Loucy (cell line): Measurements from ENCODE around the gene CYSLTR2.

Experiments
- H2AFZ ChIP-seq: fragments of 200-600 bp; sonication (generic); 2 replicates; pipeline ENCODE4 v1.6.0; 2016; ENCODE audit warnings: antibody characterized with exemption, mild to moderate bottlenecking, low read length, moderate library complexity
- H3F3A ChIP-seq: fragments of 200-600 bp; 2 replicates; pipeline ENCODE4 v1.6.0; 2016; ENCODE audit warnings: antibody characterized with exemption, low read depth, mild to moderate bottlenecking
- H3K27me3 ChIP-seq: fragments of 200-600 bp; sonication (generic); 2 replicates; pipeline ENCODE4 v1.6.1; 2014; ENCODE audit warnings: low read length, mild to moderate bottlenecking; ENCODE audit not compliant: insufficient read depth, poor library complexity, severe bottlenecking
- H3K36me3 ChIP-seq: fragments of 200-600 bp; sonication (generic); 2 replicates; pipeline ENCODE4 v1.6.1; 2016; ENCODE audit warnings: low read length; ENCODE audit not compliant: insufficient read depth
- H3K4me1 ChIP-seq: fragments of 200-600 bp; sonication (generic); 2 replicates; pipeline ENCODE4 v1.5.1; 2014; ENCODE audit warnings: low read length, mild to moderate bottlenecking; ENCODE audit not compliant: insufficient read depth, poor library complexity, severe bottlenecking
- H3K4me2 ChIP-seq: fragments of 200-600 bp; sonication (generic); 2 replicates; pipeline ENCODE4 v1.6.0; 2014; ENCODE audit warnings: antibody characterized with exemption, low read length, low read depth, mild to moderate bottlenecking; ENCODE audit not compliant: poor library complexity, severe bottlenecking
- H3K4me3 ChIP-seq: fragments of 200-600 bp; sonication (generic); 2 replicates; pipeline ENCODE4 v1.5.1; 2014; ENCODE audit warnings: low read length, mild to moderate bottlenecking, mixed read lengths; ENCODE audit not compliant: poor library complexity, severe bottlenecking
- H3K79me2 ChIP-seq: fragments of 200-600 bp; sonication (generic); 2 replicates; pipeline ENCODE4 v1.6.1; 2014; ENCODE audit warnings: low read length; ENCODE audit not compliant: insufficient read depth
- H3K9ac ChIP-seq: fragments of 200-600 bp; sonication (generic); 2 replicates; pipeline ENCODE4 v1.6.0; 2014; ENCODE audit warnings: mild to moderate bottlenecking, low read depth, low read length, moderate library complexity; ENCODE audit not compliant: poor library complexity, severe bottlenecking
- H3K9me2 ChIP-seq: fragments of 200-600 bp; sonication (generic); replicated peaks from 2 replicates; pipeline ENCODE4 v1.6.1; 2016; ENCODE audit warnings: low read depth, low read length, mixed read lengths
- H3K9me3 ChIP-seq: fragments of 200-600 bp; sonication (generic); 2 replicates; pipeline ENCODE4 v1.6.1; 2014; ENCODE audit warnings: mild to moderate bottlenecking, antibody characterized with exemption, low read length, low read depth; ENCODE audit not compliant: insufficient read depth
- H4K20me1 ChIP-seq: fragments of 200-600 bp; sonication (generic); 2 replicates; pipeline ENCODE4 v1.6.0; 2014; ENCODE audit warnings: antibody characterized with exemption, low read length, mild to moderate bottlenecking; ENCODE audit not compliant: insufficient read depth, poor library complexity, severe bottlenecking
- EZH2phosphoT487 ChIP-seq: fragments of 200-600 bp; IDR thresholded peaks from 2 replicates; pipeline ENCODE4 v1.6.1; 2018; ENCODE audit warnings: antibody characterized with exemption, mild to moderate bottlenecking, moderate library complexity, borderline replicate concordance
- TF ChIP-seq, protein P1 (sequence below): fragments of 200-600 bp; sonication (generic); conservative IDR thresholded peaks from 2 replicates; pipeline ENCODE4 v1.5.1; 2014; ENCODE audit warnings: mild to moderate bottlenecking, antibody characterized with exemption, low read length

CYSLTR2 gene

DNA sequence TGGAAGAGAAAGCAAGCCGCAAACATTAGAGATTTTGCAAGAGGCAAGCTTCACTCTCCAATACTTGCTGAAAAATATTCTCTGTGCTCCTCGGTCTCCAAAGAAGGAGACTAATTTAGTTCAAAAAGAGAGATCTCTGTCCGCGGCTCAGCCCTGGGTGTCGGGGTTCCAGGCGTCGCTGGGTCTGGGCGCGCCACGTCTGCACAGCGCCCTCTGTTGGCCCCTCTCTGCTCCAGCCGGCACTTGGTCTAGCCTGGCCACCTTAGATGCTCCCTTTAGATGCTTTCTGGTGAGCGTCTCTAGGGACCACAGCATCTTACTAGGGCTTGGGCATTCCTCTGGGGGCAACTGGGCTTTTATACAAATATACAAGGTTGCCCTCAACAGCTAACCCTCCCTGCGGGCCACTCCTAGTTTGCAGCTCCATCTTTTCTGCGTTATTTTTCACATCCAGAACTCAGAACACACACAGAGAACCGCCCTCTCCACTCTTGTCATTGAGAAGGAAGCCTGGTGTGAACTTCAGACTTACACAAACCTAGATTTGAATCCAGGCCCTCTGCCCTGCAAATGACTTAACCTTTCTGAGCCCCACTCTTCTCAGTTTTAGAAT is 78.3 kb downstream of the CYSLTR2 start:
- Histone ChIP-seq H4K20me1 (no peaks in the 10 kb centered on the region), H3K4me3 (no peak overlapping the region), H3K79me2 (no peaks in the 10 kb centered on the region), H3K9me2 (no peaks in the 10 kb centered on the region), H3K9me3 (no peaks in the 10 kb centered on the region), H3K9ac (no peak overlapping the region), H3K4me1 (no peaks in the 10 kb centered on the region), H2AFZ (no peak overlapping the region), H3K4me2 (no peak overlapping the region), H3K27me3 (no peaks in the 10 kb centered on the region), H3K36me3 (no peaks in the 10 kb centered on the region), H3F3A (no peaks in the 10 kb centered on the region)
- no peak for TF ChIP-seq EZH2phosphoT487
- TF ChIP-seq, protein P1, sequence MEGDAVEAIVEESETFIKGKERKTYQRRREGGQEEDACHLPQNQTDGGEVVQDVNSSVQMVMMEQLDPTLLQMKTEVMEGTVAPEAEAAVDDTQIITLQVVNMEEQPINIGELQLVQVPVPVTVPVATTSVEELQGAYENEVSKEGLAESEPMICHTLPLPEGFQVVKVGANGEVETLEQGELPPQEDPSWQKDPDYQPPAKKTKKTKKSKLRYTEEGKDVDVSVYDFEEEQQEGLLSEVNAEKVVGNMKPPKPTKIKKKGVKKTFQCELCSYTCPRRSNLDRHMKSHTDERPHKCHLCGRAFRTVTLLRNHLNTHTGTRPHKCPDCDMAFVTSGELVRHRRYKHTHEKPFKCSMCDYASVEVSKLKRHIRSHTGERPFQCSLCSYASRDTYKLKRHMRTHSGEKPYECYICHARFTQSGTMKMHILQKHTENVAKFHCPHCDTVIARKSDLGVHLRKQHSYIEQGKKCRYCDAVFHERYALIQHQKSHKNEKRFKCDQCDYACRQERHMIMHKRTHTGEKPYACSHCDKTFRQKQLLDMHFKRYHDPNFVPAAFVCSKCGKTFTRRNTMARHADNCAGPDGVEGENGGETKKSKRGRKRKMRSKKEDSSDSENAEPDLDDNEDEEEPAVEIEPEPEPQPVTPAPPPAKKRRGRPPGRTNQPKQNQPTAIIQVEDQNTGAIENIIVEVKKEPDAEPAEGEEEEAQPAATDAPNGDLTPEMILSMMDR: peak; percentile 61

DNA sequence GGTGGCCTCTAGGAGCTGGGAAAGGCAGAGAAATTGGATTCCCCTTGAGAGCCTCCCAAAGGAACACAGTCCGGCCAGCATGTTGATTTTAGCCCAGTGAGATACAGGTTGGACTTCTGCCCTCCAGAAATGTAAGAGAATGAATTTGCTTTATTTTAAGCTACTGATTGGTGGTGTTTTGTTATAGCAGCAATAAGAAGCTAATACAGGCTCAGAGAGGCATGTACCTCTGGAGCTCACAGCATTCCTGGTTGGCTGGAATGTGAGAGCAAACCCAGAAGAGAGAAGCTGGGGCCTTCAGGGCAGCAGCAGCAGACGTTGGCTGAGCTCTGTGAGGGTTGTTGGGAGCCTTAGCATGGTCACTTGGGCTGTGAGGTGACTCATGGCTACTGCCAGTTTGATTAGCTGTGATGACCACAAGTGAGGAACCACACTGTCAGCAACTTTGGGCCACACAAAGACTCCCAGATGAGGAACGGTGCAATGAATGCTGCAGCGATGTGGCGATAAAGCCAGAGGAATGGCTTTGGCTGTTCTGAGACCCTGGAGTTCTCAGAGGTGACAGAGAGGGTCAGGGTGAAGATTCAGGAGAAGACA is 80.1 kb downstream of the CYSLTR2 start:
- TF ChIP-seq, protein P1: no peak
- no peak for TF ChIP-seq EZH2phosphoT487
- H3K27me3 ChIP-seq: no peaks in the 10 kb centered on the region
- H3K4me3 ChIP-seq: no peak overlapping the region
- H4K20me1 ChIP-seq: no peaks in the 10 kb centered on the region
- H3F3A ChIP-seq: no peaks in the 10 kb centered on the region
- no peaks in the 10 kb centered on the region for H3K79me2 ChIP-seq
- H3K9me2 ChIP-seq: no peaks in the 10 kb centered on the region
- no peak overlapping the region for H3K4me2 ChIP-seq
- no peaks in the 10 kb centered on the region for H3K9me3 ChIP-seq
- no peak overlapping the region for H3K9ac ChIP-seq
- no peak overlapping the region for H2AFZ ChIP-seq
- H3K36me3 ChIP-seq: no peaks in the 10 kb centered on the region
- H3K4me1 ChIP-seq: no peaks in the 10 kb centered on the region

- Histone ChIP-seq H3K79me2 (no peaks in the 10 kb centered on the region), H3K9me2 (no peaks in the 10 kb centered on the region), H3K27me3 (no peaks in the 10 kb centered on the region), H2AFZ (no peak overlapping the region), H3K36me3 (no peaks in the 10 kb centered on the region), H3K4me2 (no peak overlapping the region), H4K20me1 (no peaks in the 10 kb centered on the region), H3K4me1 (peaks cover 8% of the 10 kb centered on the region), H3K9ac (no peak overlapping the region), H3K9me3 (no peaks in the 10 kb centered on the region), H3F3A (no peaks in the 10 kb centered on the region), H3K4me3 (no peak overlapping the region)
- TF ChIP-seq EZH2phosphoT487: no peak
- TF ChIP-seq, protein P1: no peak
These were observed 81.8 kb downstream of the CYSLTR2 start for GRCh38 chr13:48735571-48735970.
